ENCODE data around the gene MSL3B.

The MSL3B gene

DNA sequence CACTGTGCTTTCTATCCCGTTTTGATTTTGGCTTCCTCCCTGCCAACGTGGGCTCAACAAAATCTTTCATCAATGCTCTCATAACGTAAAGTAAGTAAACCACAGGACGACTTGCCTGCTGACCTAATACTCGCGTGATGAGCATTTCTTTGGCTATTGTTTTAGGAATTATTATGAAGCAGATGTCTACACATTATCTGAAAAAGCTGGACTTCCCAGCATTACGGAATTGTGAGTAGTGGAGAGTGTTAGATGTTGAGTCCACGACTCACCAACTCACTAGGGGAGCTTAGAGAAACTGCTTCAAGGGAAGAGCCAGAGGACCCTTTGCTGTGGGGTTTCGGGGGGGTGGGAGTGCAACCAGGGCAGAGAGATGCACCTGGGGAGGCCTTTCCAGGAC, 35.8 kb downstream of the MSL3B start:
- no peak for DNase-seq

GRCh38 chr2:233831861-233832260, 36.3 kb downstream of the MSL3B start:
- DNase-seq = no peak

- no peak for DNase-seq
Measured at GRCh38 chr2:233831011-233831721, 37.0 kb downstream of the MSL3B start.

GRCh38 chr2:233830111-233830802, 37.9 kb downstream of the MSL3B start:
- no peak for DNase-seq

DNA sequence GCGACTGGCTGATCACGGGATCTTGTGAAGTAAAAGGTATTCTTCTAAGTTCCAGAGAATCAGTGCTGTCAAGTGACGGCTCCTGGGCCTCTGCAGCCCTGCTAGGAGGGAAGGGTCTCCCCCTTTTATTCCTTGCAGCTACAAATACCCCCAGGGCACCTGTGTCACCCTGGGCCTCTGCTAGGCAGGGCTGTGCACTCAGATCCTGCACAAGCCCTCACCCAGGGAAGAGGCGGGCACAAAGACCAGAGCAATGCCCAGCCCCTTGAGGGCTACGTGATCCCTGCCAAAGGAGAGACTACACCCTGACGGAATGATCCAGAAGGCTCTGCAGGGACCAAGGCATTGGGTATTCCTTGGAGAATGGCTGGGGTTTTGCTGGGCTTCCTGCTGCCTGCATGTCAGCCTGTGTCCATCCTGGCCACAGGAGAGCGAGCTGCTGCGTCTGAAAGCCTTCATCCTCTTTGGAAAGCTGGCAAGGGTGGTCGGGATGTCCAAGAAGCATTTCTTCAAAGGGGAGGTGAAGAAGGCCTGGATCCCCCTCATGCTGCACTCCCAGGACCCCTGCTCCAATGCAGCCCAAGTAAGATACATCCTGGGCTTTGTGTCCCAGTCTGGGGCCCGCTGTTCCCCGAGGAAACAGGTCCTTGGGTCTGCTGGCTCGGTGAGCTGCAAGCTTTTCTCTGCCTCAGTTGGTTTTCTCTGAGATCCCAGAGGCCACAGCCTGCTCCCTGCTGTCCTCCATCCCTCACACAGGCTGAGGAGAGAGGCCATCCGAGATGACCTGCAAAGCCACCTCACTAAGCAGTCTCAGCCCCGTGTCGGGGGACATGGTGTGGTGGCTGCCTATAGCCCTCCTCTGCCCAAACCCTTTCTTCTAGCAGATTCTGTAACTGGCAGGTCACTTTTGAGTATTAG, 38.7 kb downstream of the MSL3B start:
- no peak for DNase-seq

GRCh38 chr2:233828546-233829192, 39.5 kb downstream of the MSL3B start:
- no peak for DNase-seq

DNA sequence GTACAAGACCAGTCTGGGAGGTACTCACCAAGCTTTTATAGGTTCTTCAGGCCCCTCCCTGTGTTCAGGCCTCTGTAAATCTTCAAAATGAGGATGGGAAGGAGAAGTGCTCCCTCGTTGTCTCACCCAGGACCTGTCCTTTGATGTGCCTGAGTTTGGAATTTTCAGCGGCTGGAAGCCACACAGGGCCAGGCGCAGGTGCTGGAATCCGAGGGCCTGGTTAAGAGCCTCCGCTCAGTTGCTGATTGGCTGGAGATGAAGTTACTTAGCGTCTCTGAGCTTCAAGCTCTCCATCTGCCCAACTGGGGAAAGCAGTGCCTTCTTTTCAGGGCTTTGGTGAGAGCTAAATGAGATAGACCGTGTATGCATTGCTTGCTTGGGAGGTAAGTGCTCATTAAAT, 43.8 kb downstream of the MSL3B start:
- DNase-seq = no peak

DNA sequence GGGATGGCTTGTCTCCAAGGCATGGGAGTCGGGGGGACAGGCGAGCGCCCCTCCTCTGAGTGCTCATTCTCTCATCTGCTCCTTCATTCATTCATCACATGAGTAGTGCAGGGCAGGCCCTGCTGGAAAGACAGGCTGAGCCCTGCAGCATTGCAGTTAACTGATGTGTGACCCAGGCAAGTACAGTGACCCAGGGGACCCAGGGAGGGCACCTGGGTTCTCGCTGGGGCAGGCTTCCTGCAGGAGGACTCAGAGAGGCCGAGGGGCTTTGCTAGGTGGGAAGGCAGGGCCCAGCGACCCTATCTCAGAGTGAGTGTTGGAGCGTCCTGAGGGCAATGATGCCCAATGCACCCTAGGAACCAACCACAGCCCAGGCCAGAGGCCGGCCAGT, 44.5 kb downstream of the MSL3B start:
- DNase-seq = no peak

- no peak for DNase-seq
Measured at GRCh38 chr2:233822781-233823730, 45.1 kb downstream of the MSL3B start.

DNA sequence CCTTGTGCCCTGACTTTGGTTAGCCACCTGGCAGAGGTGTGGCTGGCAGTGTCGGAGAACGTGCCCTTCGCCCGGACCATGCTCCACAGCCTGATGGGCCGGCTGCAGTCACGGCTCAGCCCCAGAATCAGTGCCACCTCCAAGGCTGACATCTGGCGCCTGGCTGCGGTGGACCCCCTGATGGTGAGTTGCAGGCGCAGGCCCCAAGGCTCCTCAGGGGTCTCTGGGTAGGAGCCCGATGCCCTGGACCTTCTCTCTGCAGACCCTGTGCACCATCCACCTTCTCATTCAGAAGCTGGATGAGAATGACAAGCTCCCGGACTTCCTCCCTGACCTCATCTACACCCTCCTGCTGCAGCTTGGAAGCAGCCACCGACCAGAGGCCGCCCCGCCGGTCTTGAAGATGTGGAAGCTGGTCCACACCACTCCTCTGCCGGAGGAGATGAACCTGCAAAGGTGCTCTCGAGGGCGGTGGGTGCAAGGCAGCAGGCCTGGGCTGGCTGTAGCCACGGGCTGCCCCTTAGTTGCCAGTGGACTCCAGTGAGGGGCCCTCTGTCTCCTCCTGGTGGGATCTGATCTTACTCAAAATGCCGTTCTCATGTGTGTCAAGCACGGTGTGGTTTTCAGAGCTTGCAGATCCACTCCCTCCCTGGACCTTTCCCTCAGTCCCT, 46.0 kb downstream of the MSL3B start:
- no peak for DNase-seq

DNA sequence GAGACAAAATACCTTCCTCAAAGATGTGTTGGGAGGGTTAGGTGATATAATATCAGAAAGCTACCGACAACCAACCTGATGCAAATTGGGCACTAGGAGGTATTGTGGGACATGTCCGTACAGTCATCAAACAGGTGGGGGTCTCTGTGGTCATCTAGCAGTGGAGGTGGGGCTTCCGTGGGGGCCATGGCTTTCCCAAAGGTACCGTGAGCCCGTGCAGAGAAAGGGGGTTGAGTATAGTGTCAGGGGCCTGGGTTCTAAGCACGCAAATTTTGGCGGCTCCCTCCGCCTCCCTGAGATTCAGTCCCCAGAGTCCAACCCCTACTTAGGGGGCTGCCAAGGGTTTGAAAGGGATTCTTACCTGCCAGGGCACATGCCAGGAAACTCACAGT, 46.5 kb downstream of the MSL3B start:
- DNase-seq = no peak

DNA sequence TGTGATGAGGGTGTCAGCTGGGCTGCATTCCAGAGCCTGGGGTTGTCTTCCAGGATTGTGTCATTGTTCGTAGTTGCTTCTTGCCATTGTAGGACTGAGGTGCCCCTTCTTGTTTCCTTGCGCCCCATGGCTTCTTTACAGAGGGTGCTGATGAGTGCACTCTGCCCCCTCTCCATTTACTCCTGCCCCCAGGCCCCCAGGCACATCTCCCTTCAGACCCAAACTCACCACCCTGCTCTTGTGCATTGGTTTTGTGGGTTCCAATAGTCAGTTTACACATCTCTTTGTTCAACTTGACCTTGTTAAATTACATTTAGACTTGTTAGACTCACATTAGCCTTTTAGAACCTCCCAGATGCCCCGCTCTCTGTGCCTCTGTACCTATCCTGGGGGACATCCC, 47.0 kb downstream of the MSL3B start:
- DNase-seq = no peak

DNA sequence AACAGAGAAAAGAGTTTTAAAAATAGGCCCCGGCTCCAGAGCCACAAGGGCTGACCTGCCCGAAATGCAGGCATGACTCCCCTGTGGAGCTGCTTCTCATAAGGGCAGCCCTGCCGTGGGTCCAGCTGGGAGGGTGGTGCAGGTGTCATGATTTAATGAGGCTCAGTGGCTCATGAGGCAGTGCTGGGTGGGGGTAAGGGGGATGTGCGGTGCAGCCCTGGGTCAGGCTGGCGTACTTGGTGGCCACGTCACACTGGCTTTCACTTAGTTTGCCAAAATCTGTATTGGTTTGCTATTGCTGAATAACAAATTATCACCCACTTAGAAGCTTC, 47.4 kb downstream of the MSL3B start:
- DNase-seq = no peak

GRCh38 chr2:233819884-233820773, 48.1 kb downstream of the MSL3B start:
- DNase-seq = no peak

DNA sequence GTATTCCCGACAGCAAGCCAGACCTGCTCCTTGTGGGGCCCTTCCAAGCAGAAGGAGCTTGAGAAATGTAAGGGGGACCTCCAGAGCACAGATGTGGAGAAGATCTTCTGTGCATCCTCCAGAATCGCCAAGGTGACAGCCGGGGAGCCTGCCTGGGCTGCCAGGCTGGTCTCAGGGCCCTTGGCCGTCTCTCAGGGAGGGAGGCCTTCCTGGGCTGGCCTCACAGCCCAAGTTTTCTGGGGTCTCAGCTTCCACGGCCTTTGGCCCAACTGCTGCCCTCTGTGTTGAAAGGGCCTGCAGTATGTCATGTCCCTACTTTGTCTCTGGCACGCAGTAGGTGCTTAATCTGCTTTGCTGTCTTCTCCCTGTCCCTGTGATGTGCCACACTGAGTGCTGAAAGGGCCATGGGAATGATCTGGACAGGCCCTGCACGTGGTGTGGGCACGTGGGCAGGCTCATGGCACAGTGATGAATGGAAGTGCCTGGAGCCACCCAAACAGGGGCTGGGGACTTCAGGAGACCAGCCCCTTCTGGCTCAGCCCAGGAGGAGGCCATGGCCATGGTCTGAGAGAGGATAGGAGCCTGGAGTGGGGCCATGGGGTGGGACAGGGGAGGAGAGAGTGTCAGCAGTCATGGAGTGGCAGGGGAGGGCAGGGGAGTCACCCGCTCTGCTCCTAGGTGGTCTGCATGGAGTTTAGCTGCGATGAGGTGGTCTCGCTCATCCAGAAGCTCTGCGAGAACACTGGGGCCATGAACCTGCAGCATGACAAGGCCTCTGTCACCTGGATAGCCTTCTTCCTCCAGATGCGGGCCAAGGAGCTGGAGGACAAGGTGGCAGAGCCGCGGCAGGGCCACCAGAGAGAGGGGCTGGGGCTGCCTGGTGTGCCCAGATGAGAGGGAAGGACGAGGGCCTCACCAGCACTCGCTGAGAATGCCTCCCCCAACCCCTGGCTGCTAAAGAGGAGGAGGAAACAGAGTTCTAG, 49.3 kb downstream of the MSL3B start:
- DNase-seq = no peak

GRCh38 chr2:233817995-233818638, 50.1 kb downstream of the MSL3B start:
- DNase-seq = no peak

GRCh38 chr2:233817361-233817911, 50.8 kb downstream of the MSL3B start:
- DNase-seq = no peak

GRCh38 chr2:233816771-233817170, 51.4 kb downstream of the MSL3B start:
- no peak for DNase-seq
